ENCODE data around the gene FBXO15.

GRCh38 chr18:74184875-74185274 is 37.2 kb upstream of the FBXO15 start:
- TF ChIP-seq CTCF (conservative IDR thresholded peaks at IDR 0.05) (no peak), ZFX (IDR thresholded peaks at IDR 0.05) (no peak)
